K562 (cell line): ENCODE results near the gene NT5DC4. TPM values are rescaled to one million over a fixed set of nuclear protein-coding genes. Genes with fewer than 3 reads are reported as not detected.

Experiments used
- CXXC5 ChIP-seq: fragments of 250-450 bp; sonication (Bioruptor Pico); IDR thresholded peaks from 2 replicates; pipeline ENCODE4 v1.8.0; 2022; ENCODE audit warnings: inconsistent platforms, mild to moderate bottlenecking, moderate library complexity
- DMBX1 ChIP-seq: fragments of 250-450 bp; sonication (Bioruptor Pico); IDR thresholded peaks from 2 replicates; pipeline ENCODE4 v1.8.0; 2022; ENCODE audit warnings: inconsistent platforms, mild to moderate bottlenecking, moderate library complexity, borderline replicate concordance
- KDM1A ChIP-seq, 2 experiments: fragments of 450-650 bp; IDR thresholded peaks; 2 replicates each; pipeline ENCODE4 v1.6.1; 2016; ENCODE audit warnings: mild to moderate bottlenecking in 2 of 2
- RAD21 ChIP-seq, 2 experiments: fragments of 250-450 bp in 1 of 2; fragments of 450-650 bp in 1 of 2; sonication (Bioruptor Pico) in 1 of 2; formaldehyde crosslinking in 1 of 2; IDR thresholded peaks in 1 of 2; conservative IDR thresholded peaks in 1 of 2; 2 replicates each; pipeline versions ENCODE4 v1.4.0 to v1.8.0; 2020 to 2022; ENCODE audit warnings: mild to moderate bottlenecking in 2 of 2, moderate library complexity in 1 of 2
- SMC3 ChIP-seq: conservative IDR thresholded peaks from 2 replicates; pipeline ENCODE4 v1.6.1; 2011; ENCODE audit warnings: low read depth, low read length, improper control_type of control experiment; ENCODE audit not compliant: insufficient read depth
- STAG1 ChIP-seq: sonication (generic); formaldehyde crosslinking; IDR thresholded peaks from 2 replicates; pipeline ENCODE4 v1.5.0; 2020; ENCODE audit warnings: missing genetic modification reagents, borderline replicate concordance
- ZNF780A ChIP-seq: fragments of 250-450 bp; sonication (Bioruptor Pico); IDR thresholded peaks from 2 replicates; pipeline ENCODE4 v1.5.0; 2021; ENCODE audit warnings: mild to moderate bottlenecking
- polyA plus RNA-seq, 8 experiments: library from polyadenylated mRNA; depleted of rRNA in 4 of 8; stranded (reverse) in 5 of 8; unstranded in 3 of 8; fragments of >200 nt; fragmentation: Nextera tagmentation in 2 of 8; fragmentation: Illumina TruSeq in 1 of 8; extraction: Ambion mirVana in 2 of 8; extraction: Trizol in 1 of 8; gene quantifications; 2 replicates each; pipeline versions ENCODE4 v1.2.1 to v1.2.3, GENCODE V29; 2011 to 2014; ENCODE audit warnings: inconsistent platforms in 1 of 8, missing spikeins in 1 of 8
- total RNA-seq, 7 experiments: library from RNA; depleted of rRNA in 6 of 7; stranded (reverse); fragments of >200 nt in 6 of 7; fragmentation: Illumina TruSeq in 2 of 7; extraction: Trizol in 2 of 7; gene quantifications; 2 replicates each; pipeline versions ENCODE4 v1.2.1 to v1.2.3, GENCODE V29; 2011 to 2021; ENCODE audit warnings: low replicate concordance in 1 of 7
- TF ChIP-seq, protein P1 (sequence below): fragments of 150-350 bp; IDR thresholded peaks from 2 replicates; pipeline ENCODE4 v1.6.1; 2014; ENCODE audit warnings: low read depth, mild to moderate bottlenecking, low read length, borderline replicate concordance
- TF ChIP-seq, protein P2 (sequence below): fragments of 450-650 bp; formaldehyde crosslinking; IDR thresholded peaks from 2 replicates; pipeline ENCODE4 v1.4.0; 2020; ENCODE audit warnings: mild to moderate bottlenecking, moderate library complexity
- TF ChIP-seq, protein P3 (sequence below): sonication (generic); formaldehyde crosslinking; IDR thresholded peaks from 2 replicates; pipeline ENCODE4 v1.8.1; 2023; ENCODE audit warnings: mild to moderate bottlenecking, missing genetic modification reagents
- TF ChIP-seq, protein P4 (sequence below), 3 experiments: IDR thresholded peaks in 2 of 3; conservative IDR thresholded peaks in 1 of 3; 2 replicates each; pipeline ENCODE4 v1.5.1; 2011 to 2012; ENCODE audit warnings: low read length in 3 of 3, mild to moderate bottlenecking in 3 of 3, control low read depth in 2 of 3, improper control_type of control experiment in 1 of 3, inconsistent platforms in 1 of 3, low read depth in 1 of 3, mixed read lengths in 1 of 3, moderate library complexity in 1 of 3; ENCODE audit not compliant: insufficient read depth in 2 of 3

Gene NT5DC4
- total and polyA plus RNA-seq, 9 of the 15 experiments (the other 6 are each of a cell fraction or from before 2014, with no cell fraction given) = 0.44 to 6.9 (median 2.5) TPM

DNA sequence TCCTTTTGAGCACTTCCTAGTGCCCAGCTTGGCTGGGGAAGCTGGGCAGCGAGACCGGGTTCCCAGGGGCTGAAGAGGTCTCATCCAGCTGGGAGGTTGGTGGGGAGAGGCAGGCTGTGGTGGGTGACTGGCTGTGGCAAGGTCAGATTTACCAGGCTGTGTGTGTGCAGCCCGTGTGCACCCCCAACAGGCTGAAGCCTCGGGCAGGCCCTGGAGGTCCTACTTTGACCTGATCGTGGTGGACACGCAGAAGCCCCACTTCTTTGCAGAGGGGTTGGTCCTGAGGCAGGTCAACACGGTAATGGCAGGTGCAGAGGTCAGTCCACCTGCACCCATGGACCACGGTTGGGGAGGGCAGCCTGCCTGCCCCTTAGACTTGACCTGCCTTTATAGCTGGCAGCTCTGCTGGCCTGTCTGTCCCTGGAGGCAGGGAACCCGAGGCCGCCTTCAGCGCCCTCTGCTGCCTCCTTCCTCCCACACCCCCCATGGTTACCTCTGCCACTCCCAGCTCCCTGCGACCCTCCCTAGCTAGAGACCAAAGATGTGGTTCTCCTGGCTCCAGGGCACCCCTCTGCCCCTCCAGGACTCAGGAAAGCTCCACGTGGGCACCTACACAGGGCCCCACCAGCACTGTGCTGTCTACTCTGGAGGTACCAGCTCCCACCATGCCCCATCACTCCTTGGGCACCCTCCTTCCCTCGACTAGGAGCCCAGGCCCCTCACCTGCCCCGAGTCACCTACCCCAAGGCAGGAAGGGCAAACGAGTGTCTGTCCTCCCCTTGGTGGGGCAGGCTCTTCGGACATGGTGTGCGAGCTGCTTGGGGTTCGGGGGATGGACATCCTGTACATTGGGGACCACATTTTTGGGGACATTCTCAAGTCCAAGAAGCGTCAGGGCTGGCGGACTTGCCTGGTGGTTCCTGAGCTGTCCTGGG lies 4.0 kb downstream of the NT5DC4 start (continued):
- TF ChIP-seq, protein P1, sequence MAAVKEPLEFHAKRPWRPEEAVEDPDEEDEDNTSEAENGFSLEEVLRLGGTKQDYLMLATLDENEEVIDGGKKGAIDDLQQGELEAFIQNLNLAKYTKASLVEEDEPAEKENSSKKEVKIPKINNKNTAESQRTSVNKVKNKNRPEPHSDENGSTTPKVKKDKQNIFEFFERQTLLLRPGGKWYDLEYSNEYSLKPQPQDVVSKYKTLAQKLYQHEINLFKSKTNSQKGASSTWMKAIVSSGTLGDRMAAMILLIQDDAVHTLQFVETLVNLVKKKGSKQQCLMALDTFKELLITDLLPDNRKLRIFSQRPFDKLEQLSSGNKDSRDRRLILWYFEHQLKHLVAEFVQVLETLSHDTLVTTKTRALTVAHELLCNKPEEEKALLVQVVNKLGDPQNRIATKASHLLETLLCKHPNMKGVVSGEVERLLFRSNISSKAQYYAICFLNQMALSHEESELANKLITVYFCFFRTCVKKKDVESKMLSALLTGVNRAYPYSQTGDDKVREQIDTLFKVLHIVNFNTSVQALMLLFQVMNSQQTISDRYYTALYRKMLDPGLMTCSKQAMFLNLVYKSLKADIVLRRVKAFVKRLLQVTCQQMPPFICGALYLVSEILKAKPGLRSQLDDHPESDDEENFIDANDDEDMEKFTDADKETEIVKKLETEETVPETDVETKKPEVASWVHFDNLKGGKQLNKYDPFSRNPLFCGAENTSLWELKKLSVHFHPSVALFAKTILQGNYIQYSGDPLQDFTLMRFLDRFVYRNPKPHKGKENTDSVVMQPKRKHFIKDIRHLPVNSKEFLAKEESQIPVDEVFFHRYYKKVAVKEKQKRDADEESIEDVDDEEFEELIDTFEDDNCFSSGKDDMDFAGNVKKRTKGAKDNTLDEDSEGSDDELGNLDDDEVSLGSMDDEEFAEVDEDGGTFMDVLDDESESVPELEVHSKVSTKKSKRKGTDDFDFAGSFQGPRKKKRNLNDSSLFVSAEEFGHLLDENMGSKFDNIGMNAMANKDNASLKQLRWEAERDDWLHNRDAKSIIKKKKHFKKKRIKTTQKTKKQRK = no peak
- TF ChIP-seq RAD21 (CRISPR knock-in tag; conservative IDR thresholded peaks at IDR 0.05 in 1 of 2, IDR thresholded peaks at IDR 0.05 in 1 of 2) (peak; percentile 78 to 83), DMBX1 (peak; percentile 24; the same call in 1 of the 2 replicates), CXXC5 (peak; percentile 35; the same call in 1 of the 2 replicates), STAG1 (CRISPR knock-in tag) (peak; percentile 55; the same call in 1 of the 2 replicates), KDM1A (IDR thresholded peaks at IDR 0.05) (no peak), SMC3 (peak; percentile 40), ZNF780A (CRISPR knock-in tag) (no peak)
- TF ChIP-seq, protein P2, sequence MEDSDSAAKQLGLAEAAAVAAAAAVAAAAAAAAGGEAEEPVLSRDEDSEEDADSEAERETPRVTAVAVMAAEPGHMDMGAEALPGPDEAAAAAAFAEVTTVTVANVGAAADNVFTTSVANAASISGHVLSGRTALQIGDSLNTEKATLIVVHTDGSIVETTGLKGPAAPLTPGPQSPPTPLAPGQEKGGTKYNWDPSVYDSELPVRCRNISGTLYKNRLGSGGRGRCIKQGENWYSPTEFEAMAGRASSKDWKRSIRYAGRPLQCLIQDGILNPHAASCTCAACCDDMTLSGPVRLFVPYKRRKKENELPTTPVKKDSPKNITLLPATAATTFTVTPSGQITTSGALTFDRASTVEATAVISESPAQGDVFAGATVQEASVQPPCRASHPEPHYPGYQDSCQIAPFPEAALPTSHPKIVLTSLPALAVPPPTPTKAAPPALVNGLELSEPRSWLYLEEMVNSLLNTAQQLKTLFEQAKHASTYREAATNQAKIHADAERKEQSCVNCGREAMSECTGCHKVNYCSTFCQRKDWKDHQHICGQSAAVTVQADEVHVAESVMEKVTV = peak; percentile 34; the same call in 1 of the 2 replicates
- TF ChIP-seq, protein P3, sequence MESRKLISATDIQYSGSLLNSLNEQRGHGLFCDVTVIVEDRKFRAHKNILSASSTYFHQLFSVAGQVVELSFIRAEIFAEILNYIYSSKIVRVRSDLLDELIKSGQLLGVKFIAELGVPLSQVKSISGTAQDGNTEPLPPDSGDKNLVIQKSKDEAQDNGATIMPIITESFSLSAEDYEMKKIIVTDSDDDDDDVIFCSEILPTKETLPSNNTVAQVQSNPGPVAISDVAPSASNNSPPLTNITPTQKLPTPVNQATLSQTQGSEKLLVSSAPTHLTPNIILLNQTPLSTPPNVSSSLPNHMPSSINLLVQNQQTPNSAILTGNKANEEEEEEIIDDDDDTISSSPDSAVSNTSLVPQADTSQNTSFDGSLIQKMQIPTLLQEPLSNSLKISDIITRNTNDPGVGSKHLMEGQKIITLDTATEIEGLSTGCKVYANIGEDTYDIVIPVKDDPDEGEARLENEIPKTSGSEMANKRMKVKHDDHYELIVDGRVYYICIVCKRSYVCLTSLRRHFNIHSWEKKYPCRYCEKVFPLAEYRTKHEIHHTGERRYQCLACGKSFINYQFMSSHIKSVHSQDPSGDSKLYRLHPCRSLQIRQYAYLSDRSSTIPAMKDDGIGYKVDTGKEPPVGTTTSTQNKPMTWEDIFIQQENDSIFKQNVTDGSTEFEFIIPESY (CRISPR knock-in tag) = 0 out of 2 replicates have a peak, but pooled peaks have one; percentile 6
- TF ChIP-seq, protein P4, sequence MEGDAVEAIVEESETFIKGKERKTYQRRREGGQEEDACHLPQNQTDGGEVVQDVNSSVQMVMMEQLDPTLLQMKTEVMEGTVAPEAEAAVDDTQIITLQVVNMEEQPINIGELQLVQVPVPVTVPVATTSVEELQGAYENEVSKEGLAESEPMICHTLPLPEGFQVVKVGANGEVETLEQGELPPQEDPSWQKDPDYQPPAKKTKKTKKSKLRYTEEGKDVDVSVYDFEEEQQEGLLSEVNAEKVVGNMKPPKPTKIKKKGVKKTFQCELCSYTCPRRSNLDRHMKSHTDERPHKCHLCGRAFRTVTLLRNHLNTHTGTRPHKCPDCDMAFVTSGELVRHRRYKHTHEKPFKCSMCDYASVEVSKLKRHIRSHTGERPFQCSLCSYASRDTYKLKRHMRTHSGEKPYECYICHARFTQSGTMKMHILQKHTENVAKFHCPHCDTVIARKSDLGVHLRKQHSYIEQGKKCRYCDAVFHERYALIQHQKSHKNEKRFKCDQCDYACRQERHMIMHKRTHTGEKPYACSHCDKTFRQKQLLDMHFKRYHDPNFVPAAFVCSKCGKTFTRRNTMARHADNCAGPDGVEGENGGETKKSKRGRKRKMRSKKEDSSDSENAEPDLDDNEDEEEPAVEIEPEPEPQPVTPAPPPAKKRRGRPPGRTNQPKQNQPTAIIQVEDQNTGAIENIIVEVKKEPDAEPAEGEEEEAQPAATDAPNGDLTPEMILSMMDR (IDR thresholded peaks at IDR 0.05 in 2 of 3, conservative IDR thresholded peaks at IDR 0.05 in 1 of 3; ENCODE audit: insufficient read depth in 2 of 3, low read depth in 1 of 3, low read length in 3 of 3) = peak; percentile 64 to 71 (median 68)
